Stimulated activated CD8-positive, alpha-beta memory T cell treated with anti-CD3 and anti-CD28 coated beads, Interleukin-15, amount 100 ng/mL, for 48 hours (primary cell): ENCODE results near the gene HMBS.
"Not testable (repeated sequence)": the region's sequence is repeated elsewhere in the genome, so short reads cannot be mapped to it uniquely, and the experiment has no call there.

Source experiments
- DNase-seq, 2 donors: peaks; one replicate each; pipeline ENCODE4 v3.0.0-alpha.2; 2020; ENCODE audit warnings: low read depth in 2 of 2

HMBS gene

DNA sequence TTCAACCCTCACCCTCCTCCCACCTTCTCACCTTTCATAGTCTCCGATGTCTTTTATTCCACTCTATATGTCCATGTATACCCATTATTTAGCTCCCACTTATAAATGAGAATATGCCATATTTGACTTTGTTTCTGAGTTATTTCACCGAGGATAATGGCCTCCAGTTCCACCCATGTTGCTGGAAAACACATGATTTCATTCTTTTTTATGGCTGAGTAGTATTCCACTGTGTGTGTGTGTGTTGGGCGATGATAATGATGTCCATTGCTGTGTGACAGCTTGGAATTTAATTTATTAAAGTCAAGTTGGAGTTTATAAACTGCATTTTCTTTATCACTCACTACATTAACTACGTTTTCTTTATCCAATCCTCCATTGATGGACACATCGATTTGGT, 33.5 kb downstream of the HMBS start:
- DNase-seq = no peak

DNA sequence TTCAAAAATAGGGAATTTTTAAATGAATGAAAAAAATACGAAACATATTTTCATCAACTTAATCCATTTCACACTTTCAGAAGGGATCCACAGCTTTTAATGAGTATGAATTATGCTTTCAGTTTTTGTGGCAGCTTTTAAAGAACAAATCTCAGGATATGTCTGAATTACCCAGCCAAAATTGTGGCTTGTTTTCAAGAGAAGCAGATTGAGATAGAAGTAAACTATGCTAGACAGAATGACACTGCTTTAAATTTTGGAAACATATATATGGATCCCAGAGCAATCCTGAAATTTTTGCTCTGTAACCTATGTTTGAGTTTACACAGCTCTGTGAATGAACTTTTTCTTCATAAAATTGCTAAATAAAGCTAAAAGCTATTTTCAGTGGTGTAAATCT, 34.3 kb downstream of the HMBS start:
- no peak for DNase-seq

DNA sequence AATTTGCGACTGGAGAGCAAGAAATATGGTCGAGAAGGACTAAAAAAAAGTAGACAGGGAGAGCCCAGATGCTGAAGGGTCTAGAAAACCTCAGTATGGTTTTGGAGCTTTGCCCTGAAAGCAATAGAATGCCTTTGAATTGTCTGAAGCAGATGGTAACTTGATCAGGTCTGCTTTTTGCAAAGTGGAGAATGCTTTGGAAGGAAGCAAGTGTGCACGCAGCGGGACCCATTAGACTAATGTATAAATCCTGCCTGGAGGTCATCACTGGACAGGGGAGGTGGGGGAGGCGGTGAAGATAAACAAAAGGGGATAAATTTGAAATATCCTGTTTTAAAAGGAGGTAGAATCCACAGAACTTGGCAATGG, 35.9 kb downstream of the HMBS start:
- no peak for DNase-seq

DNA sequence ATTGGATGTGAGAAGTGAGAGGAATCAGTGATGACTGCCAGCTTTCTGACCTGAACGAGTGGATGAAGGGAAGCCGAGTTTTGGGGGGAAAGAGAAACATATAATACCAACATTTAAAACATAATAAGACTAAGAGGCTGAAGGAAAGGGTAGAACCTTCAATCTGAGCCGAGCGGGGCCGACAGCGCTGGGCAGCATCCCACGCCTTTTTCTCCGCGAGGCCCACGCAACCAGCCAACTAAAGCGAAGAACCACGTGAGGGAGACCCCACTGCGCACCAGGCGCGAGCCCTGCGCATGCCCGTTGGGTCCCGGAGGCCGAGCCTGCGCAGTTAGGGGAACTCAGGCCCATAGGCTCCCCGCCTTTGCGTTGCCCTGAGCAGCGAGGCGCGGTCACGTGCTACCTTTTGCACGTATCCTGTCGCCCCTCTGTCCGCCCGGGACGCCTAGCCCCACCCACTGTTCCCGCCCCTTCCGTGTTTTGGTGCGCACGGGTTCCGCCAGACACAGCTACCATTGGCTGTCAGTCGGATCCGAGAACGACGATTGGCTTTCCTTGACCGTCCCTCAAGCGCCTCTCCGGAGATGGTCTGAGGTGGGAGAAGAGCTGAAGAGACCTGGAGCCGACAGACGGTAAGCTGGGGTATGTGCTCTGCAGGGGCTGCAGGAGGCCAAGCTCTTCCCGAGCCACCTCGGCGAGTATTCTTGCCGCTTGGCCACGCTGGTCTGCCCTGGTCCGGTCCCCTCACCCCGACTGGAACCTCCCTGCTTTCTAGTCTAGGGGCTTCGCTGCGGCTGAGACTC, 36.5 kb downstream of the HMBS start, which contains the start of gene HINFP:
Gene HINFP (plus strand): TSS at position 573 of the 803 bp plus-strand sequence. CDS start 5,365 bp downstream, outside the sequence.
- peak; percentile 100 for DNase-seq

DNA sequence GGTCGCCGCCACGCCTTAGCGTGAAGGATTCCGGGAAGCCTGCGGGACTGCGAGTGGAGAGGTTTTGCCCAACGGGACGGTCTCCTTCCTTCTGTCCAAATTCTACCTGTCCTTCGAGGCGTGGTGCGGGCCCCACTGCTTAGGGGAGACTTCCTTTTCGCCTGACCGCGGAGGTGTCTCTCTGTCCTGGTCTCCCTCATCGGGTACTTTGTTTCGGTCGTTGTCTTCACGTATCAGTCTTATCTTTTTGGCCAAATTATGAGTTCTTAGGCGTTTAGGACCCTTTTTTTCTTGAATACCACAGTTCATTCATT, 37.1 kb downstream of the HMBS start:
- DNase-seq = no peak

DNA sequence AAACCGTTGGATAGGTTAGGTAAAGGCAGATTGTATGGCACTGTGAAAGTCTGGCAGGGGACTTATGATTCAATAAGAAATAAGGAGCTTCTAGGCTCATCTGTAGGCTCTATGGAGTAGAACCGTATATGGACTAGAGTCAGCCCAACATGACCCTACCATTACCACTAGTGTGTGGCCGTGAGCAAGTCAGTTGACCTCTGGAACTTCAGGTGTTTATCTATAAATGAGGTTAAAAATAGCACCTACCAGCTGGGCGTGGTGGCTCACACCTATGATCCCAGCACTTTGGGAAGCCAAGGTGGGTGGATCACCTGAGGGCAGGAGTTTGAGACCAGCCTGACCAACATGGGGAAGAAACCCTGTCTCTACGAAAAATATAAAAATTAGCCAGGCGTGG, 41.1 kb downstream of the HMBS start:
- no peak for DNase-seq

DNA sequence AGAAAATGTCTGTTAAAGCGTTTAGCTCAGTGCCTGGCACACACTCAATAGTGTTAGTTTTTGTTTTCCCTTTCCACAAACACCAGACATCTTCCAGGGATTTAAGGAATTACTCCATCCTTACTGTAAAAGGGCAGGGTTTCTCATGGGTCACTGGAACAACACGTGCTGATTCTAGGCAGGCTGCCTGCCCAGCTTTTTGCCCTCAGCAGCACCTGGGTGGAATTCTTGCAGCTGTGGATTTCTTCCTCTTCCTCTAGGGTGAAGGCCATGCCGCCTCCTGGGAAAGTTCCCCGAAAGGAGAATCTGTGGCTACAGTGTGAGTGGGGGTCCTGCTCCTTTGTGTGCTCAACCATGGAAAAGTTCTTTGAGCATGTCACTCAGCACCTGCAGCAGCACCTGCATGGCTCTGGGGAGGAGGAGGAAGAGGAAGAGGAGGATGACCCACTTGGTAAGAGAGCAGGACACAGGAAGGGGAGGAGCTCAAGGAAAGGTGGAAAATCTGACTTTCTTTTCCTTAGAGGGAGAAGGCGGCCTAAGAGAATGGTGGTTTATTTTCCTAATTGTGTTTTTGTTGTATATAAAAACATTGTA, 42.1 kb downstream of the HMBS start:
- DNase-seq = no peak

DNA sequence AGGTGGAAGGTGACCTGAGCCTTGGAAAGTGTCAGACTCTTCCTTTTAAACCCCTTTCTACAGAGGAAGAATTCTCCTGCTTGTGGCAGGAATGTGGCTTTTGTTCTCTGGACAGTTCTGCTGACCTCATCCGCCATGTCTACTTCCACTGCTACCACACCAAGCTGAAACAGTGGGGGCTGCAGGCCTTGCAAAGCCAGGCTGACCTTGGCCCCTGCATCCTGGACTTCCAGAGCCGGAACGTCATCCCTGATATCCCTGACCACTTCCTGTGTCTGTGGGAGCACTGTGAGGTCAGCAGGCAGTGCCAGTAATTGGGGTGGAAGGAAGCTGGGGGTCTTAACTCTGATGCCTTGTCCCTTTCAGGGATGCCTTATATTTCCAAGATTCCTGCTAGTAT, 46.0 kb downstream of the HMBS start:
- DNase-seq = no peak

DNA sequence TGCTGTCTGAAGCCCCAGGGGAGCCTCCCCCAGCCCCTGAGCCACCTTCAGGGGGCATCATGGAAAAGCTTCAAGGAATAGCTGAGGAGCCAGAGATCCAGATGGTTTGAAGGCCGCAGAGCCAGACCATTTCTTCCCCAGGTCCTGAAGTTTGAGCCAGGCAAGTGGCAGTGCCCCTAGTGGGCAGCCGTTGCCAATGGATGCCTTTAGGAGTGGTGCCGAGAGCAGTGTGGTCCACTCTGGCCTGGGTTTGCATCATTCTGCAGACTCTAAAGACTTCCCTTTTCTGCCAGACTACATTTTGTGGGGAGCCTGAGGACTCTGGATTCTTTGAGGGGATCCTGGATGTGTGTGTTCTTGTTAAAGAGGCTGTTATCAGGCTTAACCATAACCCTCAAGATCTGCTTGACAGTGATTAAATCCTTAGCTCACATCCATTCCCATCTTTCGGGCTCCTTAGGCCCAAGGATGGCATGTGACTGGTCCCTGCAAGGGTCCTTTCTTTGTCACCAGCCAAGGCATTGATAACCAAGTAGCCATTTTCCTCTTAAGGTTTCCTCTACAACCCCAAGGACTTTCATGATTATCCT, 49.8 kb downstream of the HMBS start:
- no peak for DNase-seq

DNA sequence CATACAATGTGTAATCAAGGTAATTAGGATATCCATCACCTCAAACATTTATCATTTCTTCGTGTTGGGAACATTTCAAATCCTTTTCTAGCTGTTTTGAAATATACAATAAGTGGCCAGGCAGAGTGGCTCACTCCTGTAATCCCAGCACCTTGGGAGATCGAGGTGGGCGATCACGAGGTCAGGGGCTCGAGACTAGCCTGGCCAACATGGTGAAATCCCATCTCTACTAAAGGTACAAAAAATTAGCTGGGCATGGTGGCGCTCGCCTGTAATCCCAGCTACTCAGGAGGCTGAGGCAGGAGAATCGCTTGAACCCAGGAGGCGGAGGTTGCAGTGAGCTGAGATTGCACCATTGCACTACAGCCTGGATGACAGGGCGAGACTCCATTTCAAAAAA, 54.6 kb downstream of the HMBS start:
- not testable (repeated sequence) for DNase-seq
